ENCODE measurements around the gene TAL1. TPM values are rescaled to one million over a fixed set of nuclear protein-coding genes. Genes with fewer than 3 reads are reported as not detected.

Gene TAL1
- total RNA-seq, 1 experiment from 2014 or later, result 0.13 TPM

DNA sequence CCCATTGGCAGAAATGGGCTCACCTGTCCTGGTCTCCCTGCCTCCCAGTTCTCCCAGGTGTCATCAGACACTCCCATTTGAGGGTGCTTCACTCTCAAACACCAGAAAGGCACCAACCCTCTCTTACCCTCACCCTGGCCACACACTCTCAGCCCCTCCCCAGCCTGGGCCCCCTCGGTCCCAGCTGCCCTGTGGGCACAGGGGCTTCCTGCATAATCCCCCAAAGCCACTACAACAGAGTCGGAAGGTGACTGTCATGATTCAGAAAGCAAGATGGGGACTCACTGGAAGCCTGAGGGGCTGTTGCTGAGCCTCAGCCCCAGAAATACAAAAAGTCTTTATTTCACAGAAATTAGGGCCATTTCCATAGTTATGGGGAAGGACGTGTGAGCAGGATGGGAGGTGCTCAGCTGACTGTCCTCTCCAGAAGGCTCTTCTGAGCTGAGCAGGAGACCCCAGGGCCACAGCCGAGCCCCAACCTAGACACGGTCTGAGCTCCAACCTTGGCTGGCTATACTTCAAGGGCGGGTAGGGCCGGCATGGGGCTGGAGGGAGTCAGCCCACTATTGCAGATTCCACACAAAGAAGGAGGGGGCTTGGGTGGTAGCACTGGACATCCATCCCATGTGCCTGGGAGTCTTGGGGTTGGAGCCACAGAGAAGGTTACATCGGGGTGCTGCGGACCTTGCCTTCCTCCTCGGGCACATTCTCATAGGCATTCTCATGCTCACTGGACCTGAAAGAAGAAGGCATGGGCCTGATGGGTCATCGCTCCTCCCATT, 48.5 kb downstream of the TAL1 start:
- DNase-seq (ENCODE audit: low read depth, low spot score), result no peak
- in situ Hi-C loops (cut with HindIII; ENCODE audit: low pct_unique_long_range_greater_than_20kb, low sequenced_read_pairs), result no loop called here

DNA sequence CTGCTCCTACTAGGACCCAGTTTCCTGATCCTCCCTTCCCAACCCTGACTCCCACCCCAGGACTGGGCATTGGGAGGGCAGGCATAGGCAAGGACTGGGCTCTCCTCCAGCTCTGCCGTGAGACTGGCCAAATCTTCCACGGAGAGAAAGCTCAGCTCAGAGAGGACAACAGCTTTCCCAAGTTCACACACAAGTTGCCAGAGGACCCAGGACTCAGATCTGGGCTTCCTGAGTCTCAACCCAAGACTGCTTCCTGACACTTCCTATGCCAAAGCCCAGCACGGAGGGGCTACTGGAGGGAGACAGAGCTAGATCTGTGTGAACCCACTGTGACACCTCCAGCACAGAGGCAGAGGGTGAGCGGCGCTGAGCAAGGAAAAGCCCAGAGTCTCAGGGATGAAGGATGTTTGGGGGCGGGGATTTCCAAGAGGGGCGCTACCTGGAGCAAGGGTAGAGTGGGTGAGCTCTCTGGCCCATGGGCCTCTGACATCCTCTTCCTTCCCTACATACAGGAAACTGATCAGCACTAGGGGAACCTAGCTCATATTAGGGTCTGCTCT, 49.3 kb downstream of the TAL1 start:
- in situ Hi-C loops (cut with HindIII; ENCODE audit: low pct_unique_long_range_greater_than_20kb, low sequenced_read_pairs), result no loop called here
- DNase-seq (ENCODE audit: low read depth, low spot score), result no peak

DNA sequence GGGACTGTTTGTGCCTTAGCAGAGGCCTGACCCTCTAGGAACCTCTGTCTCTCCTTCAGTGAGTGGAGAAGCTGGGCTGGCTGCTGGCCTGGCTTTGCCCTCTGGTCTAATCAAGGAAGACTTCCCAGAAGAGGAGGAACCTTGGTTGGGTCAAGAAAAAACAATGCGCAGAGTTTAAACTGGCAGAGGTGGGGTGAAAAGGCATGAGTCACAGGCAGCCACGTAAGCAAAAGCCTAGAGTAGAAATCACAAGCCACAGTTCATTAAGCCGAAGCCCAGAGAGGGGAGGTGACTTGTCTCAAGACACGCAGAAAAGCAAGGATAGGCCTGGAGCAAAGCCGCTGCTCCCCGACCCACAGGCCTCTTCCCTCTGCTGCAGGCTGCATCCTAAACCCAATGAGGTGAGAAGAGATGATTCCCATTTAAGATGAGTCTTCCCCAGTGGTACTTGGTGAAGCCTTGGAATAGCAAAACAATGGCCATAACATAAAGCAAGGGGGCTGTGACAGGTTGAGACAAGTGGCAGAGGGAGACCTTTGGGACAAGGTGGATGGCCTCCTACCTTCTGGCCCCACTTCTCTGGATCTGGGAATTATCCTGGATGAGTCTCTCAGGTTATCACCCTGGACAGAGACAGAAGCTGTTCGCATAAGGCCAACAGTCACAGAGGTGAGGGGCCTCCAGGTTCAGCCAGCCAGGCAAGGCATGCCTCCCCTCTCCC, 49.9 kb downstream of the TAL1 start:
- no peak for DNase-seq (ENCODE audit: low read depth, low spot score)
- in situ Hi-C loops (cut with HindIII; ENCODE audit: low pct_unique_long_range_greater_than_20kb, low sequenced_read_pairs), result no loop called here

DNA sequence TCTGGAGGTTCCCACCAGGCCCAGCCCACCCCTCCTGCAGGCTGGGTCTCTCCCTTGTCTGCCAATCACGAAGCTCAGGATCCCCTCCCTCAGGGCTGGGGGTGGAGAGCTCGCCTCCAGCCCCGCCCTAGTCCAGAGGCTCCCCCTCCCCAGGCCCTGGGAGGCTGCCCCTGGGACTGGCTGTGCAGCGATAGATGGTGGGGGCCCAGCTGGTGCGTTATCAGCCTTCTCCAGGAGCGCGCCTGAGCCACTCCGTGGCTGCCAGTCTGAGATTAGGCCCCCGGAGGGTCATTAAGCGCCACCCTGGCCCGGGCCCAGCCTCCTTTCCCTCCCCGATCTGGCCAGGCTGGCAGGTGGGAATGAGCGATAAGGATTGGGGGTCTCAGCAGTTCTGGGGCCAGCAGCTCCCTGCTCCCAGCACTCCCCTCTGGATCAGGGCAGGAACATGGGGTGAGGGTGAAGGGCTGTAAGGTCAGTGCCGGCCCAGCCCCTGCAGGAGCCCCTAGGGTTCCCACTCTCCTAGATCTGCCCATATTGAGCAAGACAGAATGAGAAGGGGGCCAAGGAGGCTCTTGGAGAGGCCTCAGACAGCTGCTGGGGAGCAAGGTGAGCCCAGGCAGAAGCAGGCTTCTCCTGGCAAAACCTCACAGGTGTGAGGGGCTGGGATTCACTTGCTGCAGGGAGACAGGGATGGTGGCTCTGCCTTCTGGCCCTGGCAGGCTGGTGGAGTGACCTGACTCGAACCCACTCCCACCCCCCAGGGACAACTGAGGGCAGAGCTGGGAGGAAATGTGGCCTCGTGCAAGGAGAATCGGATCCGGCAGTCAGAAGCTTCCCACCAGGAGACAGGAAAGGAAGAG, 50.7 kb downstream of the TAL1 start:
- no peak for DNase-seq (ENCODE audit: low read depth, low spot score)
- in situ Hi-C loops (cut with HindIII; ENCODE audit: low pct_unique_long_range_greater_than_20kb, low sequenced_read_pairs), result no loop called here

DNA sequence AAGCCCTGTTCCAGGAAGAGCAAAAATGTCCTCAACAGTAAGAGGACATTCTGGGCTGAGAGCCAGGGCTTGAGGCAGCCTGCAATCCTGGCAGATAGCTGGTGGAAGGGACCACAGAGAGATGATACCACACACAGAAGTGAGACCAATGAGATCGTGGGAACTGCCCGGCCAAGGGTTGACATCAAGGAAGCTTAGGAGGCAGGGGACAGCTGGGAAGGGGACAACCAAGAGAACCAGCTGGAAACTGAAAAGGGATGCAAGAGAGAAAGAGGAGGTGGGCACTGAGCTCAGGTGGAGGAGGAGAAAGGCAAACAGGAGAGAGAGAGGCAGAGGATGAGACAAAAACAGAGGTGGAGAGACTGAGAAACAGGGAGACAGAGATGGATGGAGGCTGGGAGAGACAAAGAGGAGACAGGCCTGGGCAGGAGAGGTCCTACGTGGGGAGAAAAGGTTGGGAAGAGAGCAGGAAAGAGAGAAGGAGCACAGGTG, 51.4 kb downstream of the TAL1 start:
- no peak for DNase-seq (ENCODE audit: low read depth, low spot score)
- in situ Hi-C loops (cut with HindIII; ENCODE audit: low pct_unique_long_range_greater_than_20kb, low sequenced_read_pairs), result no loop called here

DNA sequence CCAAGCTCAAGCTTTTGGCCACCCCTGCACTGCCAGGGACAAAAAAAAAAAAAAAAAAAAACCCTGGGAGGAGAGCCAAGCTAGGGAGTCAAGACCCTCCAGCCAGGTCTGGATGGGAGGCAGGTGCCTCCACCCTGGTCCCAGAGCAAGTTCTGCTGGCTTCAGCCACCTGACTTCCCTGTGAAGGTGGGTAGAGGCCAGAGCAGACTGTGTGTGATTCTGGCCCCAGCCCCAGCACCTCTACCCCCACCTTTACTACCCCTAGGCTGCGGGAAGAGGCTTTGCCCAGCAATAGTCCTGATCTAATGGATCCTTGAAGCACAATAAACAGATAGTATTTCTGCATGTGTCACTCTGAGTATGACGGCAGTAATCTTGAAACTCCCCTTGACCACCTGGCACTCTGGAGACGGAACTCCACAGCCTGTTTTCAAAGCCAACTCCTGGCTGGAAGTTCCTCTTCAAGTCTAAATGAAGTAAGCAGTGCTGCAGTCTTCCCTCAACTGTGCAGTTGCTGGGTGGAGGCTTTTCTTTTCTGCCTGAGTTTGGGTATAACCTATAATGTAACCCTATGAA, 51.9 kb downstream of the TAL1 start:
- DNase-seq (ENCODE audit: low read depth, low spot score), result no peak
- in situ Hi-C loops (cut with HindIII; ENCODE audit: low pct_unique_long_range_greater_than_20kb, low sequenced_read_pairs), result no loop called here

DNA sequence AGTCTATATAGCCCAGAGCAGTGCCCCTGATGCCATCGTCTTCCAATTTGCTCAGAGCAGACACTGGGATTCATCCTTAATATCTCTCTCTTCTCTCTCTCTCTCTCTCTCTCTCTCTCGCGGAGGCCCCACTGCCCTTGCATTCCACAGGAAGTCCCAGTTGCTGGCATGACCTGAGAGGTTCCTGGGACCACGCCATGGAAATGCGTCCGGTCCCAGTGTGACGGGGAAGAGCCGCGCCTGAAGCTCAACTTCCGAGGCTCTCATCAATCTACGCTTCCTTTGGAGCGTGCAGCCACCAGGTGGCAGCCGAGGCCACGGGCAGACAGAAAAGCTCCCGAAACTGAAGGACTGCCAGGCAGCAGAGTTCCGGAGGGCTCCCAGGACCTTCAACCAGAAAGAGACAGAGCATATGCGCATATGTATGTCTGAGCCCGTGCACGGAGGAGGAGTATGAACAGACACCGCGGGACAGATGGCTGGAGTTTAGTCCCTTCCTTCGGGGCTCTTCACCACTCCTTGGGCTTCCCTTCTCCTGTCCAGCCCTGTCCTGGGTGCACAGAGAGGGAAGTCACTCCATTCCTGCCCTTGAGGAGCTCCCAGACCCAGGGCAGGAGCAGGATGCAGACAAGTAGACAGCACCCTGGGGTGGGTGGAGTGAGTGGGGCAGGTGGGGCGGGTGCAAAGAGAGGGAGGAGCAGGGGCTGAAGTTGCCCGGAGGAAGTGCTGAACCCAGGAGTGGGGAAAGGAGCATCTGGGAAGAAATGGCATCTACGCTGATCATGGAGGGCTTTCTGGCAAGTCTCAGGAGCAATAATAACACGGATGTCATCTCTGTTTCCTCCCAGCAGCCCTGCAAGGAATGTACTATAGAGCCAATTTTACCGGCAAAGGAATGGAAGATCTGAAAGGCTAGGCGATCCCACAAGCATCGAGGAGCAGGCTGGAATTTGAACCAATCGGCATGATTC, 52.7 kb downstream of the TAL1 start:
- peak; percentile 94 for DNase-seq (ENCODE audit: low read depth, low spot score)
- in situ Hi-C loops (cut with HindIII; ENCODE audit: low pct_unique_long_range_greater_than_20kb, low sequenced_read_pairs), result no loop called here

DNA sequence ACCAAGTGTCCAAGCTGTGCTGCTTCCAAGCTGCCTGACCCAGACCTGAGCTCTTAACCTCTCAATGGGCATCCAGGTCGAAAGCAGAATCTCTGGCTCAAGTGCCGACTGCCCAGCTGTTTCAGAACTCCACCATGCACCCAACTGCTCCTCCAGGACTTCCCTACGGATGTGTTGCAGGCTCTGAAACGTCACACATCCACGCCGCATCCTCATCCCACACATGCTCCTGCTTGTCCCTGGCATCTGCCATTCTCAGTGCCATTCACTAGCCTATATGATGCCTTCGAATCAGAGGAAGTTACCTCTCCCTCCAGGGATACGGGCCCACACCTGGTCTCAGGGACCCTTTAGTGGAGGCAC, 53.4 kb downstream of the TAL1 start:
- in situ Hi-C loops (cut with HindIII; ENCODE audit: low pct_unique_long_range_greater_than_20kb, low sequenced_read_pairs), result no loop called here
- no peak for DNase-seq (ENCODE audit: low read depth, low spot score)

DNA sequence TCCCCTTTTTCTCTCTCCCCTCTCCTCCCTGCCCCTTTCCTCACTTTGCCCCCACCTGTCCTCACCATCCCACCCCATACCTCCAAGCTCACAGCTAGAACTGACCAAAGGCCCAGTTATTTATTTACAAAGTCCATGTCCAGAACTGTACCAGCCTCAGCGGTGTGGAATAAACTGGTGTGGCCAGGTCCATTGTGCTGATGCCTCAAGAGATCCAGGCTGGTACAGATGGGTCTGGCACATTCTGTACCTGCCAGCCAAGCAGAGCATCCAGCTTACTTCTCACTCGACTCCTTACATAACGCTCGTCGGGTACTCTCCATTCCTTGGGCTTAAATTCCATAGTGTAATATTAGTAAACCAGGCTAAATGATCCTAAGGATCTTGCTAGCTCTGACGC, 54.0 kb downstream of the TAL1 start:
- in situ Hi-C loops (cut with HindIII; ENCODE audit: low pct_unique_long_range_greater_than_20kb, low sequenced_read_pairs), result no loop called here
- DNase-seq (ENCODE audit: low read depth, low spot score), result no peak

DNA sequence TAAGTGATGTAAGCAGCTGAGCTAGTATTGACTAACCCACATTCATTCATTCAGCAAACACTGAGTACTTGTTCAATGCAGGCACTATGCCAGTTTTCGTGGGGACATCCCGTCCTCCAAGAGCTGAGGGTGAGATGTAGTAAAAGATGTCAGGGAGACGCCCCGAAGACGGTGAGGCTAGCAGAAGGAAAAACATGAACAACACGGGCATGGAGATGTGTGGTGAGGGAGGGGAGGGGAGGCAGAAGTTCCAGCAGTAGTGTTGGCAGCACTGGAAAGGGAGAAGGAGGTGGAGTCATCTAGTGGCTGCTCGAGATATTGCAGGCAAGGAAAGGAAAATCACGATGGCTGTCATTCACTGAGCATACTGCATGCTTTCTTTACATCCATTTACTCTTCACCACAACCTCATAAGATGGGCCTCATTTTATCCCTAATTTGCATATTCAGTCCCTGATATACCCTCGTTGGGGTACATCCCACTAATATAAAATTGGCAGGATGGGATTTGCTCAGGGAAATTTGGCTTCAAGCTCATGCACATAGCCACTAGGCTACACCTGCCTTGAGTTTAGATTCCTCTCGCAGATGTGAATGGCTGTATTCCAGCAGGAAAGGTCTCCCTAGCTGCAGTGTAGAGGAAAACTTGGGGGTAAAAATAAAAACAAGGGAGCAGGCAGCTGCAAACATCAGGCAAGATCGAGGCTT, 56.6 kb downstream of the TAL1 start:
- in situ Hi-C loops (cut with HindIII; ENCODE audit: low pct_unique_long_range_greater_than_20kb, low sequenced_read_pairs), result no loop called here
- DNase-seq (ENCODE audit: low read depth, low spot score), result peak; percentile 78

DNA sequence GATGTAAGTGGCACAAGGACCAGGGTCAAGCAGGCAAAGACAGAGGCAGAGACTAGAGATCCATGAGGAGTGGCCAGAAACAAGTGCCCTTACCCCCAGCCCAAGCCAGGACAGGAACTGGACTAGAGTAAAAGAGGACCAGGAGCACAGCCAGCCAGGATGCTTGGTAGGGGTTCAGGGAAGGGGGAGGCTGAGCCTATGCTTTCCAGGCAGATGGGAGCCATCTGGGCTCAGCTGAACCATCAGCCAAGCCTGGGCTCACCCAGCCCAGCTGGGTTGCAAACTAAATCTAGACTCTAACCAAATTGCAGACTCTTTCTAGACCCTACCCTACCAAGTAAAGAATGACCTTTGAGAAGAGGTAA, 57.4 kb downstream of the TAL1 start:
- in situ Hi-C loops (cut with HindIII; ENCODE audit: low pct_unique_long_range_greater_than_20kb, low sequenced_read_pairs), result no loop called here
- no peak for DNase-seq (ENCODE audit: low read depth, low spot score)

DNA sequence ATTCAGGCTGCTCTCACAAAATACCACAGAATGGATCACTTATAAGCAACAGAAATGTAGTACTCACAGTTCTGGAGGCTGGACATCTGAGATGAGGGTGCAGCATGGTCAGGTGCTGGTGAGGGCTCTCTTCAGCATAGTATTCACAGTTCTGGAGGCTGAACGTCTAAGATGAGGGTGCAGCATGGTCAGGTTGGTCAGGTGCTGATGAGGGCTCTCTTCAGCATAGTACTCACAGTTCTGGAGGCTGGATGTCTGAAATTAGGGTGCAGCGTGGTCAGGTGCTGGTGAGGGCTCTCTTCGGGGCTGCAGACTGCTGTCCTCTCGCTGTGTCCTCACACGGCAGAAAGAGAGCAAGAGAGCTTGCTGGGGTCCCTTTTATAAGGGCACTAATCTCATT, 59.2 kb downstream of the TAL1 start:
- in situ Hi-C loops (cut with HindIII; ENCODE audit: low pct_unique_long_range_greater_than_20kb, low sequenced_read_pairs), result no loop called here
- no peak for DNase-seq (ENCODE audit: low read depth, low spot score)

Other genes with a start within 250 kb of the TAL1 start
- not detected in 2 replicates for gene CYP4X1, start 208.6 kb downstream of the TAL1 start, total RNA-seq (2014; rRNA removed; shearing (Covaris generic))
- not detected in 2 replicates for gene CYP4Z1, start 165.0 kb downstream of the TAL1 start, total RNA-seq (2014; rRNA removed; shearing (Covaris generic))
- not detected in 2 replicates for gene CYP4A22, start 94.8 kb downstream of the TAL1 start, total RNA-seq (2014; rRNA removed; shearing (Covaris generic))
- not detected in 2 replicates for gene PDZK1IP1, start 42.2 kb downstream of the TAL1 start, total RNA-seq (2014; rRNA removed; shearing (Covaris generic))
- gene STIL, start 81.9 kb upstream of the TAL1 start, total RNA-seq (2014; rRNA removed; shearing (Covaris generic)), result 11.3 and 11.9 TPM in 2 replicates
- gene CMPK1, start 101.6 kb upstream of the TAL1 start, total RNA-seq (2014; rRNA removed; shearing (Covaris generic)), result 66.9 and 81.5 TPM in 2 replicates
- gene FOXE3, start 184.1 kb upstream of the TAL1 start, total RNA-seq (2014; rRNA removed; shearing (Covaris generic)), result not detected in 2 replicates
- gene FOXD2, start 205.8 kb upstream of the TAL1 start, total RNA-seq (2014; rRNA removed; shearing (Covaris generic)), result 0.79 and 1.0 TPM in 2 replicates

Data from SK-MEL-5 (cell line).